HG03565 (cell line): Measurements from ENCODE around the gene SEL1L.
"Not testable (repeated sequence)": the region's sequence is repeated elsewhere in the genome, so short reads cannot be mapped to it uniquely, and the experiment has no call there.

Source experiments
- ATAC-seq: cut with Tn5 transposase; IDR thresholded peaks from one replicate; pipeline ENCODE4 v1.9.1; 2021; ENCODE audit warnings: mild to moderate bottlenecking, moderate library complexity; ENCODE audit not compliant: unreplicated experiment

The SEL1L gene

DNA sequence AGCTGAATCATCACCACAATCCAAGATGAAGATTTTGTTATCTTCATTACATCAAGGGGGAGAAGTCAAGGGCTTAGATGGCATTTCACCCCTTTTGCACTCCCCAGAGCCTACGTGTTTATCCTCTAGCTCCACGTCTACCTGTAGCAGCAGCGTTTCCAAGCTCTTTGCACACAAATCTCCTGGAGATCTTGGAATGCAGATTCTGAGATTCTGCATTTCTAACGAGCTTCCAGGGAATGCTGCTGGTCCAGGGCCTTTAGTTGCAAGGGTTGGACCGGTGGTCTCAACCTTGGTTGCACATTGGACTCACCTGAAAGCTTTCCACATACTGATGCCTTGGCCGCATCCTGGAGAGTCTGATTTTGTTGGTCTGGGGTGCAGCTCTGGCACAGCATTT is 84.1 kb downstream of the SEL1L start:
- no peak for ATAC-seq

GRCh38 chr14:81449114-81449513 is 84.5 kb downstream of the SEL1L start:
- ATAC-seq: no peak

DNA sequence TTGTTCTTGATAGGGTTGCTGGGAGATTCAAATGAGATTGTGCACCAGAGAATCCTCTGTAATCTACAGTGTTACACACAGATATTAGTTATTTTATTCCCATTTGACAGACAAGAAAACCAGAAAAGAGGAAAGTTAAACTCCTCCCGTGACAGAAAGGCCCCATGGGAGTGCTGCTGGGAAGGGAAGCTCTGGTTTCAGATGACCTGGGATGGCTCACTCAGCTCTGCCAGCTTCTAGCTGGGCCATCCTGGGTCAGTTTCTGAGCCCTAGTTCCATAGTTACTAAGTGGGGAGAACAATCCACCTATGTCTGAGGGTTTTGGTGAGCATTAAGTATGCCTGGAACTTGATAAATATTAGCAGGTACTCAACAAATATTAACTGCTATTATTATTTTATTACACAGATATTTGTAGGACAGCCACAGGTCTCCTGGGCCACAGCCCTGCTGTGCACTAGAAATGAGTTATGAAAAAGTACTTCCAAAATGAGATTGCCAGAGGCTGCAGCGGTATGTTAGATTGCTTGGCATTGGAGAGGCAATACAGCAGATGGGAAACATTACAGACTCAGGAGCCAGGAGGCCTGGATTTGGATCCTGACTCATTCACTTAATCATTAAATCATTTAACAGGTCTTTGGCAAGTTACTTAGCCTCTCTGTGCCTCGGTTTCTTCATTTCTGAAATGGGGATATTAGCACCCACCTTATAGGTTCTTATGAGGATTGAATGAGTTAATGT is 86.5 kb downstream of the SEL1L start:
- no peak for ATAC-seq

- no peak for ATAC-seq
Measured at GRCh38 chr14:81446279-81447007, 87.2 kb downstream of the SEL1L start.

GRCh38 chr14:81441626-81442134 is 92.0 kb downstream of the SEL1L start:
- no peak for ATAC-seq

GRCh38 chr14:81440041-81440440 is 93.6 kb downstream of the SEL1L start:
- no peak for ATAC-seq

DNA sequence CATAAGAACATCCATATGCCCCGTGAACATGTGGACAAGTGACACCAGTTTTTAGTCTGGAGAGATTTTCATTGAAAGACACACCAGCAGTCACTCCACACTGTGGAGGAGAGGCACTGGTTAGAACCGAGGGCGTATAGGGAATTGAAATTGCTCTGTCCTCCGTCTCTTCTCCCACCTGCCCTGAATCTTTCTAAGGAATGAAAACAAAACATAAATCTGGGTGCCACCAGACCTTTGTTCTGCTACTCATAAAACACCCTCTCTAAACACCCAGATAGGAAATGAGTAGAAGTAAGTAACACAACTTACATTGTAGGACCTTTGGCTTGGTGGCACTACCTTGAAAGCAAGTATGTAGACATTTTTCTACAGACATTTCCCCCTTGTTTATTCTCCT is 96.4 kb downstream of the SEL1L start:
- no peak for ATAC-seq

DNA sequence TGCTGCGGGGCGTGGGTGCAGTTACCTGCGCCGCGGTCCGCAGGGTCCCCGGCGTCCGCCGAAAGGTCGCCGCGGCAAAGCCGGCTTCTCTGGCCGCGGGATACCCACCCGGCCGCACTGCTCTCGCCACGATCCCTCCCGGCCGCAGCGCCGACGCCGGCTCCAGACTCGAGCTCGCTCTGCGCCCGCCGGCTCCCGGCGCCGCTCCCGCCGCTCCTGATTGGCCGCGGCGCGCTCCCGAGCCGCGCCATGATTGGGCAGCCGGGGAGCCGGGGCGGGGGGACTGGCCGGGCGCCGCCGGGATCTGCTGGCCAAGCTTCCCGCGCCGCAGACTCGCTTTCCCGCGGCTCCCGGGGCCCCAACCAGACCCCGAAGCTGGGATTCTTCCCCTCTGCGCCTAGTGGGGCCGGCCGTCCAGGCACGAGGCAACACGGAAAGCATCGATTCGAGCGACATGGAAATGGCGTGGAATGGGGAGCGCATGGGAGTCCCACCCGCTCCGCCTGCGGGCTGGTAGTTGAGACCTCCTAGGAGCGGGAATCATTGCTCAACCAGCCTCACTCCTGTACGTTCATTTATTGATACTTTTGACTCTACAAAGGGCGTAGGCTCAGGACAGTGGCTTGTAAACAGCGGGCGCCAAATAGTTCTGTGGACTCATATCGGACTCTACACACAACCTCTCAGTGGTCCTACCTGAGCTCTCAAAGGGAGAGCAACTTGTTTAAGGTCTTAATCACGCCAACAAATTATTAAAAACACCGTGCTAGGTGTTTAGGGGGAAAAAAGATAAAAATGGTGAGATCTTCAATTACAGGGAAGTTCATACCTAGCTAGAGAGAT is 97.1 kb downstream of the SEL1L start:
- ATAC-seq: peak; percentile 74

- no peak for ATAC-seq
Measured at GRCh38 chr14:81435391-81436295, 98.0 kb downstream of the SEL1L start.

GRCh38 chr14:81435048-81435390 is 98.6 kb downstream of the SEL1L start:
- no peak for ATAC-seq

DNA sequence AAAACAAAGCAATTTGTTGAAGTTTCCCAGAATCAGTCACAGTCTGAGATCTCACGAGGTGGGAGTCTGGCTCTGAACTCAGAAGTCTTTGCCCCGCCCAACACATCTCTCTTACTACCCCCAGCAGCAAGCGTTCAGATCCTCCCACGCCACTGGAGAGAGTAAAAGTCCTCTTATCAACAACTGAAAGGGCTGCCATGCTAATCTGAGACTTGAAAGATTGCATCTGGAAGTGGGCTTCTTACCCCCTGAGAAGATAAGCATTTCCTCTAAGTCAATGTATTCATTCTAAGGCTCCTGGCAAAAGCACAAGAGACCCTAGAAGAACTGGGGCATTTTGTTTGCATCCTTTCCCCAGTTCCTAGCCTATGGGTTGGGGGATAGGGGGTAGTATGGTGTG is 99.4 kb downstream of the SEL1L start:
- no peak for ATAC-seq

DNA sequence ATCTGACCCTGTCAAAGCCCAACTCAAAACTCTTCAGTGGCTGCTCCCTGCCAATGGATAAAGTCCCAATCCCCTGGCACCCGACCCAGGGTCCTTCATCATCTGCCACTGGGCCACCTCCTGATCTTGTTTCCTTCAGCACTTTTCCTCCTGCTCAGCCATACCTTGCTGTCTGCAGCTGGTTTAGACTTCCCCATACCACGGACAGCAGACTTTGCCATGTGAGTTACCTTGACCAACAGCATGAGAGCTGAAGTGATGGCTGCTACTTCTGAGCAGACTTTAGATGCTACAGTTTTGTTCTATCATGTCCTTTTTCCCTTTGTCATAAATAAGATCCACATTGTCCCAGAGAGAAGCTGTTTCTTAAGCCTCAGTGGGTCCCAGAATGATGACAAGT is 100.3 kb downstream of the SEL1L start:
- no peak for ATAC-seq

GRCh38 chr14:81432219-81432661 is 101.4 kb downstream of the SEL1L start:
- ATAC-seq: no peak

DNA sequence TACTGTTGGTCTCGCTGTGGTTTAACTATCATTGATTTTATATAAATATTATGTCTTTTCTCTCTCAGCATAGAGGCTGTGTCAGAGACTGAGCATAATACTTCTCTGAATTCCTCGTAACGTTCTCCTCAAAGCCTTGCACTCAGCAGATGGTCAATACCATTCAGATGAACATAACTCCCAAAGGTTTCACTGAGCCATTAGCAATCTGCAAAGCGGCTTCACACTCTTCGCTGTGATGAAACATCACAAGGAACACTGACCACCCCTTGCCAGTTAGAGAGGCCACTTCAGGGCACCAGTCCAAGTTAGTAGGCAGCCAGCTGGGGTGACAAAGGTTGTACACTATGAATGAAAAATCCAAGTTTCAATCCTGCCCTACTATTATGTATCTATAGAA is 103.4 kb downstream of the SEL1L start:
- ATAC-seq: no peak

DNA sequence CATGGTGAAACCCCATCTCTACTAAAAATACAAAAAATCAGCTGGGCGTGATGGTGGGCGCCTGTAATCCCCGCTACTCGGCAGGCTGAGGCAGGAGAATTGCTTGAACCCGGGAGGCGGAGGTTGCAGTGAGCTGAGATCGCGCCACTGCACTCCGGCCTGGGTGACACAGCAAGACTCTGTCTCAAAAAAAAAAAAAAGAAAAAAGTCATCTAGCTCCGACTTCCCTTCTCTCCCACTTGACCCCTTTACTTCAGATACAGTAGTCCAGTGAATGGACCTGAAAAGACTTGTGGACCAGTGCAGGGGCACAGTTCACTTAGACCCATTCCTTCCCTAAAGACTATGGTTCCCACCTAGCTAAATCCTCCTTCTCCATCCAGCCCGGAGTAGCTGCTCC is 103.9 kb downstream of the SEL1L start:
- ATAC-seq: not testable (repeated sequence)

DNA sequence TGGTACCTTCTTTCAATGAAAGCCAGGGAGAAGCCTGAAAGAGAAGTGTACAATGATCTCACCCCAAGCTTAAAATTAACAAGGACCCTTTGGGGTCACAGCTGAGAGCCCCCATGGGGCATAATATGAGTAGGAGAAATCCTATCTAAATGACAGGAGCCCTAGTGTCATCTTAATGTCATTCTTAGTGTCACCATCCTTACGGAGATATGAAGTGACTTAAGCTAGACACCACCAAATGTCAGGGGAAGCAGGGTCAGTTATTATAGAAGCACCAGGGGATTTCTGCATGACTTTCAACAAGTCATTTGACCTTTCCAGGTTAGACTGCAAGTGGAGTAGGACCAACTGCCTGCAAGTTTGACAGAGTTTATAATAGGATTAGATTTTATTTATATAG is 104.6 kb downstream of the SEL1L start:
- no peak for ATAC-seq

DNA sequence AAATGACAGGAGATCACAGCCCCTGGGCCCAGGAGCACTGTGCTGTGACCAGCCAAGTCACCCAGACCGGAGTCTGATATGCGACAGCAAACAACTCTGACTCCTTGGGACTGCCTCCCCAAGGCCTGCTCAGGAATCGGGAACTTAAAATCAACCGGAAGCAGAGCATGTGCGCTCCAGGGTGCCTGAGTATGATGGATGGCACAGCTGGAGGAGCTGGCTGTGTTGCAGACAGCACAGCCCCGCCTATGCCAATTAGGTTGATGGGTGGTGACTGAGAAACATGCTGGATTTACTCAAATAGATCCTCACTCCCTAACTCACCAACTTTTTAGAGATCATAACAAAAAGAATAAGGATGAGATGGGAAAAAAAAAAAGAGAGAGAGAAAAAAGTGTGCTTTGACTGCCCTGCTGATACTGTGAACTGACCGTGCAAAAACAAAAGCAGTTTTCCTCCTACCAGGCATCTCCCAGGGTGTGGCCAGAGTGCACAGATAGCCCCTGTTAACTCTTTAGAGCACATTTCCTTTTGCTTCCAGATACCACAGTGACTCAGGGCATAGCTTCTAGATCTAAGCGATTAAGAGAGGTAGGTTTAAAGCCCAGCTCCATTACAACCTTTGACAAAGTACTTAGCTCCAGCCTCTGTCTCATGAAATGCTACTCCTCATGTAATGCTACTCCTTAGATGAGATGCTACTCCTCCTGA is 106.2 kb downstream of the SEL1L start:
- ATAC-seq: no peak

GRCh38 chr14:81423504-81423903 is 110.1 kb downstream of the SEL1L start:
- ATAC-seq: no peak
